ENCODE measurements around the gene ERICH4.
"Not testable (repeated sequence)": the region's sequence is repeated elsewhere in the genome, so short reads cannot be mapped to it uniquely, and the experiment has no call there.

Gene ERICH4

GRCh38 chr19:41480336-41480735, 37.4 kb downstream of the ERICH4 start:
- no peak for DNase-seq

GRCh38 chr19:41484822-41485221, 41.9 kb downstream of the ERICH4 start:
- no peak for DNase-seq

GRCh38 chr19:41486953-41487352, 44.0 kb downstream of the ERICH4 start:
- not testable (repeated sequence) for DNase-seq

GRCh38 chr19:41492843-41493242, 49.9 kb downstream of the ERICH4 start:
- DNase-seq, result no peak

All from NCI-H1417 treated with DMSO at 0.1 percent for 48 hours (cell line).